Thoracic aorta (tissue), 2 donors: Measurements from ENCODE around the gene BRSK2. TPM values are rescaled to one million over a fixed set of nuclear protein-coding genes. Genes with fewer than 3 reads are reported as not detected.

ENCODE experiments used
- ATAC-seq: fragments of 150-250 bp; one replicate; pipeline ENCODE4 v1.8.0; 2017; ENCODE audit warnings: low read depth; ENCODE audit not compliant: insufficient number of reproducible peaks, low FRiP score
- DNase-seq: peaks from one replicate; pipeline ENCODE4 v3.0.0-alpha.2; 2020; ENCODE audit warnings: low spot score
- H3K27ac ChIP-seq, 2 donors: fragments of 200-600 bp; sonication (generic); 1 replicate in 1 of 2; 2 replicates in 1 of 2; pipeline ENCODE4 v1.5.1; 2016; ENCODE audit warnings: mild to moderate bottlenecking in 2 of 2, moderate library complexity in 2 of 2
- H3K27me3 ChIP-seq: fragments of 200-600 bp; sonication (generic); replicated peaks from 2 replicates; pipeline ENCODE4 v1.6.0; 2016; ENCODE audit warnings: mild to moderate bottlenecking; ENCODE audit not compliant: insufficient read depth
- H3K36me3 ChIP-seq: fragments of 200-600 bp; sonication (generic); one replicate; pipeline ENCODE4 v1.5.1; 2016
- H3K4me1 ChIP-seq, 2 donors: fragments of 200-600 bp; sonication (generic); 1 replicate in 1 of 2; 2 replicates in 1 of 2; pipeline versions ENCODE4 v1.5.1 to v1.6.0; 2016; ENCODE audit warnings: low read depth in 2 of 2, mild to moderate bottlenecking in 1 of 2; ENCODE audit not compliant: control insufficient read depth in 1 of 2
- H3K4me3 ChIP-seq: fragments of 200-600 bp; sonication (generic); 2 replicates; pipeline ENCODE4 v1.5.1; 2016; ENCODE audit warnings: mild to moderate bottlenecking
- H3K9me3 ChIP-seq: fragments of 200-600 bp; sonication (generic); 2 replicates; pipeline ENCODE4 v1.5.1; 2016
- CTCF ChIP-seq: fragments of 200-600 bp; sonication (generic); IDR thresholded peaks from one replicate; pipeline ENCODE4 v1.5.1; 2019; ENCODE audit warnings: antibody characterized with exemption
- total RNA-seq, 2 donors: library from RNA; depleted of rRNA; stranded (reverse); fragments of >200 nt; gene quantifications; one replicate each; pipeline versions ENCODE4 v1.1.0 to v1.2.3, GENCODE V29; 2016

The BRSK2 gene
- total RNA-seq, 2 donors from 2014 or later = 1.2 TPM; not detected in 1

- ATAC-seq = no peak
- Histone ChIP-seq H3K9me3 (no peaks in the 10 kb centered on the region), H3K36me3 (no peaks in the 10 kb centered on the region), H3K27ac (no peak overlapping the region), H3K27me3 (no peaks in the 10 kb centered on the region), H3K4me1 (no peaks in the 10 kb centered on the region), H3K4me3 (no peak overlapping the region)
- no peak for DNase-seq
- TF ChIP-seq CTCF = no peak
These were observed 50.3 kb downstream of the BRSK2 start for GRCh38 chr11:1440066-1440465.

DNA sequence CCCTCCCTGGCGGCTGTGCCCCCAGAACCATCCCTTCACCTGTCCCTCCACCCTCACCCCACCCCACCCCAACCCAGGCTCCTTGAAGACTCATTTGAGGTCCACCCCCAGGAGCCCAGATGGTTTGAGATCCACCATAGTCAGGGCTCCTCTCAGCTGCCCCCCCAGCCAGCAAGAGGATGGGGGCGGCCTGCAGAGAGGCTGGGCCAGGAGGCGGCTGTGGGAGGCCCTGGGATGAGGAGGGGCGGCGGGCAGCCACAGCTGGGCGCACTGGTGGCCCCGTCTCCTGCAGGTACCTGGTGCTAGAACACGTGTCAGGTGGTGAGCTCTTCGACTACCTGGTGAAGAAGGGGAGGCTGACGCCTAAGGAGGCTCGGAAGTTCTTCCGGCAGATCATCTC, 50.8 kb downstream of the BRSK2 start:
- ATAC-seq (no peak), DNase-seq (no peak)
- no peaks in the 10 kb centered on the region for H3K9me3 ChIP-seq
- no peak overlapping the region for H3K27ac ChIP-seq
- no peak overlapping the region for H3K4me3 ChIP-seq
- H3K36me3 ChIP-seq = no peaks in the 10 kb centered on the region
- no peaks in the 10 kb centered on the region for H3K4me1 ChIP-seq
- H3K27me3 ChIP-seq = no peaks in the 10 kb centered on the region
- no peak for TF ChIP-seq CTCF

GRCh38 chr11:1442163-1442562, 52.4 kb downstream of the BRSK2 start:
- H3K4me1 ChIP-seq = no peaks in the 10 kb centered on the region
- H3K27me3 ChIP-seq = no peaks in the 10 kb centered on the region
- no peak overlapping the region for H3K27ac ChIP-seq
- no peak overlapping the region for H3K4me3 ChIP-seq
- H3K36me3 ChIP-seq = no peaks in the 10 kb centered on the region
- DNase-seq (no peak), ATAC-seq (no peak)
- H3K9me3 ChIP-seq = no peaks in the 10 kb centered on the region
- TF ChIP-seq CTCF = no peak

DNA sequence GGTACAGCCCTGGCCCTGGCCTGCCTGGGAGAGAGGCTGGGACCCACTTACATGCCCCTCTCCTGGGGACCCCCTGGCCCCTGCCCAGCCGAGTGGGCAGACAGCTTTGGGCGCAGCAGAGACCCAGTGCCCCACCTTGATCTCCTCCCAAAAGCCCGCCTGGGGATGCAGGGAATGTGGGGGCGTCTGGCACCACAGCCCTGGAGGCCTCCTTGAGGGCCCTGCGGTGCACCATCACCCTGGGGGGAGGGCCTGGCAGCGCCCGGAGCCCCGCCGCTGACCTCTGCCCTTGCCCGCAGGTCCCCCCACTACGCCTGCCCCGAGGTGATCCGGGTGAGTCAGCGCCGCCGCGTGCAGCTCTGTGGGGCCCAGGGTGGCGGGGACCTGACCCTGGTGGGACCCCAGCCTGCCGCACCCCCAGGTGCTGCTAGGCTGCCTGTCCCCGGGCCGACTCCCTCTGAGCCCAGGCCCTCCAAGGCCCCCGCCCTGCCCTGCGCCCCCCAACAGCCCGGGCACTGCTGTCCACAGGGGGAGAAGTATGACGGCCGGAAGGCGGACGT, 53.2 kb downstream of the BRSK2 start:
- Histone ChIP-seq H3K36me3 (no peaks in the 10 kb centered on the region), H3K27ac (no peak overlapping the region), H3K27me3 (no peaks in the 10 kb centered on the region), H3K9me3 (no peaks in the 10 kb centered on the region), H3K4me3 (no peak overlapping the region), H3K4me1 (no peaks in the 10 kb centered on the region)
- no peak for TF ChIP-seq CTCF
- no peak for ATAC-seq
- no peak for DNase-seq

- ATAC-seq (no peak), DNase-seq (no peak)
- TF ChIP-seq CTCF = no peak
- no peaks in the 10 kb centered on the region for H3K4me1 ChIP-seq
- no peak overlapping the region for H3K4me3 ChIP-seq
- H3K36me3 ChIP-seq = no peaks in the 10 kb centered on the region
- H3K27ac ChIP-seq = no peak overlapping the region
- H3K9me3 ChIP-seq = no peaks in the 10 kb centered on the region
- no peaks in the 10 kb centered on the region for H3K27me3 ChIP-seq
These were observed 54.0 kb downstream of the BRSK2 start for GRCh38 chr11:1443737-1444136.
